MCF 10A (cell line): ENCODE measurements around the gene F7. TPM values are rescaled to one million over a fixed set of nuclear protein-coding genes. Genes with fewer than 3 reads are reported as not detected.

Experiments
- BruUV-seq: library from RNA; stranded (reverse); fragments of 400-500 nt; replicated peaks from 2 replicates; lab custom pipeline; 2021; lab: Mats Ljungman, UMichigan
- CTCF ChIA-PET: fragments of 300-600 bp; sonication (Branson Sonifier 250); formaldehyde crosslinking; extraction: SDS; loops from one replicate; lab custom pipeline; 2021; ENCODE audit warnings: antibody characterized with exemption, inconsistent platforms; lab: Yijun Ruan, JAX
- POLR2A ChIA-PET: fragments of 300-600, 350-650 bp; sonication (Branson Sonifier 250); formaldehyde crosslinking; extraction: SDS; loops from one replicate; lab custom pipeline; 2020; ENCODE audit warnings: antibody characterized with exemption, inconsistent platforms; lab: Yijun Ruan, JAX
- DNase-seq: peaks from one replicate; pipeline ENCODE4 v3.0.0-alpha.2; 2018; ENCODE audit not compliant: unreplicated experiment
- H3K27ac Mint-ChIP-seq: one replicate; pipeline ENCODE4 v1.8.0; 2022; ENCODE audit warnings: mild to moderate bottlenecking, low read depth, mixed read lengths; ENCODE audit not compliant: unreplicated experiment
- H3K27me3 Mint-ChIP-seq: one replicate; pipeline ENCODE4 v1.8.0; 2022; ENCODE audit warnings: mixed read lengths; ENCODE audit not compliant: insufficient read depth, unreplicated experiment
- H3K36me3 Mint-ChIP-seq: one replicate; pipeline ENCODE4 v1.8.0; 2022; ENCODE audit warnings: mild to moderate bottlenecking, moderate library complexity, mixed read lengths; ENCODE audit not compliant: insufficient read depth, unreplicated experiment
- H3K4me1 Mint-ChIP-seq: one replicate; pipeline ENCODE4 v1.8.0; 2022; ENCODE audit warnings: mixed read lengths; ENCODE audit not compliant: insufficient read depth, unreplicated experiment
- H3K4me3 Mint-ChIP-seq: one replicate; pipeline ENCODE4 v1.8.0; 2022; ENCODE audit warnings: mild to moderate bottlenecking, moderate library complexity, mixed read lengths; ENCODE audit not compliant: unreplicated experiment
- H3K9me3 Mint-ChIP-seq: one replicate; pipeline ENCODE4 v1.8.0; 2022; ENCODE audit warnings: mixed read lengths; ENCODE audit not compliant: unreplicated experiment
- CTCF ChIP-seq: fragments of 200-600 bp; IDR thresholded peaks from one replicate; pipeline ENCODE4 v1.8.0; 2022; ENCODE audit warnings: antibody characterized with exemption, mild to moderate bottlenecking; ENCODE audit not compliant: unreplicated experiment
- intact Hi-C: fragments of 100-400 bp; cut with micrococcal nuclease; formaldehyde crosslinking; loops from 2 replicates; pipeline ENCODE4 v1.14.1; 2022
- total RNA-seq: library from RNA; stranded (reverse); gene quantifications from 2 replicates; pipeline ENCODE4 v1.2.3, GENCODE V29; 2022

Gene F7
- total RNA-seq, 1 experiment from 2014 or later = not detected

GRCh38 chr13:113164492-113164891 is 58.9 kb downstream of the F7 start:
- Mint-ChIP-seq H3K27me3 (peaks cover 23% of the 10 kb centered on the region), H3K4me1 (no peaks in the 10 kb centered on the region), H3K36me3 (peaks cover 12% of the 10 kb centered on the region), H3K9me3 (peaks cover 18% of the 10 kb centered on the region), H3K27ac (no peak overlapping the region), H3K4me3 (no peak overlapping the region)
- no TSS peak for BruUV-seq
- intact Hi-C loops = no loop called here
- no peak for TF ChIP-seq CTCF
- POLR2A ChIA-PET = no interaction called here
- CTCF ChIA-PET = interaction anchor here (0.7 kb wide), 1 partner anchor 20 kb away, joined by 6 read pairs; no protein-coding TSS in a partner anchor
- no peak for DNase-seq

GRCh38 chr13:113166266-113166665 is 60.7 kb downstream of the F7 start:
- DNase-seq = no peak
- intact Hi-C loops = no loop called here
- H3K9me3 Mint-ChIP-seq = peaks cover 18% of the 10 kb centered on the region
- peaks cover 17% of the 10 kb centered on the region for H3K27me3 Mint-ChIP-seq
- H3K36me3 Mint-ChIP-seq = peaks cover 21% of the 10 kb centered on the region
- no peak overlapping the region for H3K4me3 Mint-ChIP-seq
- H3K27ac Mint-ChIP-seq = no peak overlapping the region
- POLR2A ChIA-PET = no interaction called here
- no peaks in the 10 kb centered on the region for H3K4me1 Mint-ChIP-seq
- BruUV-seq = no TSS peak
- CTCF ChIA-PET = interaction anchor here (0.6 to 0.9 kb wide), 2 partner anchors 13 to 132 kb away, joined by 3 to 4 read pairs; no protein-coding TSS in a partner anchor
- TF ChIP-seq CTCF = no peak

GRCh38 chr13:113166681-113167080 is 61.1 kb downstream of the F7 start:
- BruUV-seq = no TSS peak
- no peaks in the 10 kb centered on the region for H3K4me1 Mint-ChIP-seq
- ChIA-PET CTCF (interaction anchor here (0.6 to 0.9 kb wide), 2 partner anchors 13 to 132 kb away, joined by 3 to 4 read pairs; no protein-coding TSS in a partner anchor), POLR2A (no interaction called here)
- H3K36me3 Mint-ChIP-seq = peaks cover 25% of the 10 kb centered on the region
- no peak overlapping the region for H3K27ac Mint-ChIP-seq
- intact Hi-C loops = no loop called here
- peaks cover 13% of the 10 kb centered on the region for H3K27me3 Mint-ChIP-seq
- H3K4me3 Mint-ChIP-seq = no peak overlapping the region
- peaks cover 18% of the 10 kb centered on the region for H3K9me3 Mint-ChIP-seq
- DNase-seq = no peak
- no peak for TF ChIP-seq CTCF

- Mint-ChIP-seq H3K9me3 (peaks cover 18% of the 10 kb centered on the region), H3K27me3 (peaks cover 12% of the 10 kb centered on the region), H3K27ac (no peak overlapping the region), H3K36me3 (peaks cover 30% of the 10 kb centered on the region), H3K4me1 (no peaks in the 10 kb centered on the region), H3K4me3 (no peak overlapping the region)
- no peak for DNase-seq
- CTCF ChIA-PET = no interaction called here
- POLR2A ChIA-PET = no interaction called here
- no TSS peak for BruUV-seq
- intact Hi-C loops = no loop called here
- TF ChIP-seq CTCF = no peak
Observed at GRCh38 chr13:113167155-113167554, 61.6 kb downstream of the F7 start.
